ENCODE results near the gene TMEFF2. TPM values are rescaled to one million over a fixed set of nuclear protein-coding genes. Genes with fewer than 3 reads are reported as not detected.

Gene TMEFF2
- total and polyA plus RNA-seq, 2 of the 4 experiments (the other 2 are of a cell fraction): 1.3 to 3.0 TPM

- H3K9me3 ChIP-seq (ENCODE audit: control insufficient read depth, insufficient read depth, low read length): no peaks in the 10 kb centered on the region
- H4K5ac ChIP-seq (ENCODE audit: low read depth, low read length): no peak overlapping the region
- H2AK5ac ChIP-seq (ENCODE audit: low read depth, low read length): no peak overlapping the region
- POLR2A ChIA-PET (ENCODE audit: unreplicated experiment): no interaction called here
- H3K27ac ChIP-seq (ENCODE audit: insufficient read depth, low read length): no peak overlapping the region
- BruUV-seq (replicated peaks): no TSS peak
- no peak overlapping the region for H3K4me2 ChIP-seq (ENCODE audit: low read depth, low read length)
- DNase-seq: no peak
- ATAC-seq (ENCODE audit: low read depth): no peak
- H3K9ac ChIP-seq (ENCODE audit: low read depth, low read length): no peak overlapping the region
- intact Hi-C loops (cut with micrococcal nuclease): no loop called here
- no peak overlapping the region for H3K4ac ChIP-seq (ENCODE audit: low read depth, low read length)
- no peaks in the 10 kb centered on the region for H3K4me1 ChIP-seq (ENCODE audit: control insufficient read depth, insufficient read depth, low read length)
- no peak overlapping the region for H3K56ac ChIP-seq (ENCODE audit: extremely low read depth, insufficient read depth, low read length)
- dilution Hi-C loops (cut with HindIII; ENCODE audit: low sequenced_read_pairs, unreplicated experiment): no loop called here
- no peak overlapping the region for H2BK5ac ChIP-seq (ENCODE audit: low read depth, low read length, poor library complexity, severe bottlenecking)
- H3K27me3 ChIP-seq (ENCODE audit: control insufficient read depth, insufficient read depth, low read length): no peaks in the 10 kb centered on the region
- CTCF ChIA-PET: no interaction called here
- no peak overlapping the region for H3K14ac ChIP-seq (replicated peaks; ENCODE audit: low read depth, low read length)
- no peak overlapping the region for H4K91ac ChIP-seq (ENCODE audit: insufficient read depth, low read depth, low read length)
- no peak overlapping the region for H4K8ac ChIP-seq (ENCODE audit: low read depth in 2 of 2, low read length in 2 of 2)
- H3K18ac ChIP-seq (ENCODE audit: low read depth, low read length): no peak overlapping the region
- WGBS, 2 experiments (ENCODE audit: extremely low coverage in 2 of 2, insufficient read length in 1 of 2): no CpG with 5 or more reads among the region's 1 CpG
- no peak overlapping the region for H3K23ac ChIP-seq (ENCODE audit: low read depth, low read length)
- in situ Hi-C loops (cut with MboI; ENCODE audit: low sequenced_read_pairs): no loop called here
- no peak overlapping the region for H2AK9ac ChIP-seq (replicated peaks; ENCODE audit: low read depth, low read length, poor library complexity)
- TF ChIP-seq RAD21 (IDR thresholded peaks at IDR 0.05; ENCODE audit: low read length) (no peak), SMC3 (IDR thresholded peaks at IDR 0.05; ENCODE audit: low read depth, low read length) (no peak), NFE2L2 (IDR thresholded peaks at IDR 0.05; ENCODE audit: low read depth, low read length) (no peak), POLR2A (IDR thresholded peaks at IDR 0.05; ENCODE audit: low read depth, low read length) (no peak), MXI1 (IDR thresholded peaks at IDR 0.05; ENCODE audit: borderline replicate concordance, low read depth, low read length) (no peak), USF2 (IDR thresholded peaks at IDR 0.05; ENCODE audit: low read depth, low read length) (no peak), CTCF (conservative IDR thresholded peaks at IDR 0.05; ENCODE audit: low read depth, low read length) (no peak), RCOR1 (IDR thresholded peaks at IDR 0.05; ENCODE audit: insufficient replicate concordance, low read length) (no peak), RFX5 (IDR thresholded peaks at IDR 0.05; ENCODE audit: low read depth, low read length) (no peak), ELK1 (IDR thresholded peaks at IDR 0.05; ENCODE audit: borderline replicate concordance, low read depth, low read length) (no peak), BHLHE40 (IDR thresholded peaks at IDR 0.05; ENCODE audit: low read depth, low read length) (no peak), CHD1 (IDR thresholded peaks at IDR 0.05; ENCODE audit: low read depth, low read length) (no peak), FOS (IDR thresholded peaks at IDR 0.05; ENCODE audit: low read depth, low read length) (no peak), CEBPB (IDR thresholded peaks at IDR 0.05; ENCODE audit: low read depth, low read length) (no peak)
- no peak overlapping the region for H2BK20ac ChIP-seq (ENCODE audit: low read depth, low read length)
- no peak overlapping the region for H2AFZ ChIP-seq (replicated peaks; ENCODE audit: low read length, poor library complexity)
- H3K79me1 ChIP-seq (ENCODE audit: low read depth in 1 of 2, low read length in 2 of 2): no peaks in the 10 kb centered on the region
- no peak overlapping the region for H3K4me3 ChIP-seq (ENCODE audit: insufficient read depth, low read depth, low read length)
- H3K36me3 ChIP-seq (ENCODE audit: control insufficient read depth, insufficient read depth, low read length): no peaks in the 10 kb centered on the region
- H4K20me1 ChIP-seq (ENCODE audit: insufficient read depth, low read length): no peaks in the 10 kb centered on the region
- H3K9me1 ChIP-seq (ENCODE audit: insufficient read depth, low read length): no peaks in the 10 kb centered on the region
- H2BK120ac ChIP-seq (ENCODE audit: low read depth, low read length): no peak overlapping the region
- H2BK15ac ChIP-seq (ENCODE audit: low read depth, low read length): no peak overlapping the region
Measured at GRCh38 chr2:192069417-192069816, 125.3 kb downstream of the TMEFF2 start.

Data from IMR-90 (cell line).